CD4-positive, alpha-beta T cell (primary cell): ENCODE data around the gene SLC13A4. TPM values are rescaled to one million over a fixed set of nuclear protein-coding genes. Genes with fewer than 3 reads are reported as not detected.

Experiments used
- ATAC-seq: fragments of 200-7000 bp; cut with Tn5 transposase; one replicate; pipeline ENCODE4 v1.10.0; 2022; ENCODE audit warnings: mild to moderate bottlenecking; ENCODE audit not compliant: poor library complexity
- CTCF ChIA-PET: fragments of 350-600 bp; sonication (Branson Sonifier 250); formaldehyde crosslinking; loops from one replicate; lab custom pipeline; 2021; ENCODE audit warnings: antibody characterized with exemption, inconsistent platforms; lab: Charles Lee
- POLR2A ChIA-PET: fragments of 350-600 bp; sonication (Branson Sonifier 250); formaldehyde crosslinking; loops from one replicate; lab custom pipeline; 2021; ENCODE audit warnings: antibody characterized with exemption, inconsistent platforms; lab: Charles Lee
- DNase-seq, 14 experiments: peaks; one replicate each; pipeline ENCODE4 v3.0.0-alpha.2; 2013 to 2020; ENCODE audit warnings: mixed read lengths in 2 of 14
- H3K27ac ChIP-seq, 2 donors: one replicate each; pipeline versions ENCODE4 v1.5.1 to v1.7.0; 2013; ENCODE audit warnings: low read length in 2 of 2, low read depth in 1 of 2, mild to moderate bottlenecking in 1 of 2
- H3K27me3 ChIP-seq, 2 experiments: 1 replicate in 1 of 2; 2 replicates in 1 of 2; pipeline versions ENCODE4 v1.6.1 to v1.7.0; 2013; ENCODE audit warnings: low read length in 2 of 2, control low read depth in 1 of 2, mild to moderate bottlenecking in 1 of 2, moderate library complexity in 1 of 2; ENCODE audit not compliant: insufficient read depth in 2 of 2, control insufficient read depth in 1 of 2
- H3K36me3 ChIP-seq: one replicate; pipeline ENCODE4 v1.6.1; 2013; ENCODE audit warnings: low read length, control low read depth; ENCODE audit not compliant: insufficient read depth
- H3K4me1 ChIP-seq: one replicate; pipeline ENCODE4 v1.6.1; 2013; ENCODE audit warnings: low read length, control low read depth; ENCODE audit not compliant: insufficient read depth
- H3K4me3 ChIP-seq: one replicate; pipeline ENCODE4 v1.5.1; 2013; ENCODE audit warnings: mild to moderate bottlenecking, low read length, moderate library complexity
- H3K9me3 ChIP-seq, 2 experiments: 1 replicate in 1 of 2; 2 replicates in 1 of 2; pipeline versions ENCODE4 v1.6.1 to v1.7.0; 2013; ENCODE audit warnings: low read length in 2 of 2, mild to moderate bottlenecking in 2 of 2, control low read depth in 1 of 2, moderate library complexity in 1 of 2; ENCODE audit not compliant: control insufficient read depth in 1 of 2, insufficient read depth in 1 of 2
- H3K27ac Mint-ChIP-seq: one replicate; pipeline ENCODE4 v1.8.0; 2020; ENCODE audit warnings: mixed read lengths
- H3K27me3 Mint-ChIP-seq: one replicate; pipeline ENCODE4 v1.8.0; 2021; ENCODE audit warnings: mixed read lengths
- H3K36me3 Mint-ChIP-seq: one replicate; pipeline ENCODE4 v1.8.0; 2021; ENCODE audit warnings: low read depth, mixed read lengths
- H3K4me1 Mint-ChIP-seq: one replicate; pipeline ENCODE4 v1.8.0; 2021; ENCODE audit warnings: low read depth, mixed read lengths
- H3K4me3 Mint-ChIP-seq: one replicate; pipeline ENCODE4 v1.8.0; 2020; ENCODE audit warnings: mild to moderate bottlenecking, mixed read lengths
- H3K9me3 Mint-ChIP-seq: one replicate; pipeline ENCODE4 v1.8.0; 2020; ENCODE audit warnings: mixed read lengths
- CTCF ChIP-seq: fragments of 200-600 bp; IDR thresholded peaks from one replicate; pipeline ENCODE4 v1.8.0; 2022; ENCODE audit warnings: antibody characterized with exemption, mild to moderate bottlenecking
- intact Hi-C, 2 experiments: fragments of 100-400 bp; cut with DNase I in 1 of 2; cut with micrococcal nuclease in 1 of 2; formaldehyde crosslinking; loops; one replicate each; pipeline versions ENCODE4 v1.15.1 to v1.9.0; 2023 to 2025; cut with DNase I, micrococcal nuclease
- total RNA-seq, 174 experiments: library from RNA in 2 of 174; stranded (reverse) in 2 of 174; gene quantifications; one replicate each; pipeline ENCODE4 v1.2.3 and lab custom pipeline; 2021 to 2026

The SLC13A4 gene
- total RNA-seq, 2 experiments from 2014 or later: not detected

GRCh38 chr7:135757719-135758411 is 29.9 kb upstream of the SLC13A4 start:
- intact Hi-C loops: no loop called here
- H3K9me3 ChIP-seq: no peaks in the 10 kb centered on the region
- no peak overlapping the region for H3K27ac ChIP-seq
- ChIA-PET POLR2A (no interaction called here), CTCF (no interaction called here)
- ATAC-seq (no peak), DNase-seq (no peak)
- peaks cover 60% of the 10 kb centered on the region for H3K27me3 Mint-ChIP-seq
- H3K27me3 ChIP-seq: peaks cover 12 to 14% of the 10 kb centered on the region in 2 experiments
- H3K36me3 ChIP-seq: no peaks in the 10 kb centered on the region
- no peak overlapping the region for H3K27ac Mint-ChIP-seq
- H3K4me3 Mint-ChIP-seq: no peak overlapping the region
- no peak for TF ChIP-seq CTCF
- no peaks in the 10 kb centered on the region for H3K4me1 ChIP-seq
- no peak overlapping the region for H3K4me3 ChIP-seq
- H3K9me3 Mint-ChIP-seq: no peaks in the 10 kb centered on the region
- no peaks in the 10 kb centered on the region for H3K36me3 Mint-ChIP-seq
- no peaks in the 10 kb centered on the region for H3K4me1 Mint-ChIP-seq

GRCh38 chr7:135756191-135756590 is 28.2 kb upstream of the SLC13A4 start:
- no peaks in the 10 kb centered on the region for H3K9me3 Mint-ChIP-seq
- no peaks in the 10 kb centered on the region for H3K4me1 ChIP-seq
- no peaks in the 10 kb centered on the region for H3K36me3 ChIP-seq
- H3K27me3 ChIP-seq: peaks cover 4 to 14% of the 10 kb centered on the region in 2 experiments
- no peaks in the 10 kb centered on the region for H3K36me3 Mint-ChIP-seq
- H3K27ac Mint-ChIP-seq: no peak overlapping the region
- H3K27me3 Mint-ChIP-seq: peaks cover 60% of the 10 kb centered on the region
- DNase-seq (no peak), ATAC-seq (no peak)
- H3K4me1 Mint-ChIP-seq: no peaks in the 10 kb centered on the region
- no peak overlapping the region for H3K27ac ChIP-seq
- no peak for TF ChIP-seq CTCF
- ChIA-PET CTCF (no interaction called here), POLR2A (no interaction called here)
- intact Hi-C loops: no loop called here
- H3K9me3 ChIP-seq: no peaks in the 10 kb centered on the region
- H3K4me3 ChIP-seq: no peak overlapping the region
- H3K4me3 Mint-ChIP-seq: no peak overlapping the region

- intact Hi-C loops: no loop called here
- no peaks in the 10 kb centered on the region for H3K9me3 Mint-ChIP-seq
- ChIA-PET CTCF (no interaction called here), POLR2A (no interaction called here)
- no peaks in the 10 kb centered on the region for H3K9me3 ChIP-seq
- no peak for TF ChIP-seq CTCF
- no peak for ATAC-seq
- no peak overlapping the region for H3K27ac ChIP-seq
- H3K4me3 ChIP-seq: no peak overlapping the region
- no peaks in the 10 kb centered on the region for H3K36me3 ChIP-seq
- no peaks in the 10 kb centered on the region for H3K4me1 Mint-ChIP-seq
- peaks cover 60% of the 10 kb centered on the region for H3K27me3 Mint-ChIP-seq
- no peak overlapping the region for H3K4me3 Mint-ChIP-seq
- H3K27me3 ChIP-seq: peaks cover 4 to 14% of the 10 kb centered on the region in 2 experiments
- no peak for DNase-seq
- no peaks in the 10 kb centered on the region for H3K4me1 ChIP-seq
- H3K36me3 Mint-ChIP-seq: no peaks in the 10 kb centered on the region
- H3K27ac Mint-ChIP-seq: no peak overlapping the region
These were observed 27.4 kb upstream of the SLC13A4 start for GRCh38 chr7:135755351-135755753.
